NCI-H82 treated with DMSO at 0.1 percent for 48 hours (cell line): ENCODE data around the gene CD2BP2.

ENCODE experiments used
- DNase-seq: peaks from one replicate; lab custom pipeline; 2025; ENCODE audit not compliant: unreplicated experiment; lab: John Stamatoyannopoulos, UW

CD2BP2 gene

GRCh38 chr16:30361180-30361579 lies 6.1 kb upstream of the CD2BP2 start:
- no peak for DNase-seq

- DNase-seq = no peak
Measured at GRCh38 chr16:30359871-30360170, 4.7 kb upstream of the CD2BP2 start.

- no peak for DNase-seq
Measured at GRCh38 chr16:30358990-30359870, 4.1 kb upstream of the CD2BP2 start.

GRCh38 chr16:30358577-30358936 lies 3.4 kb upstream of the CD2BP2 start:
- no peak for DNase-seq

- no peak for DNase-seq
Measured at GRCh38 chr16:30357715-30358576, 2.8 kb upstream of the CD2BP2 start.

- DNase-seq = no peak
Measured at GRCh38 chr16:30357085-30357714, 2.1 kb upstream of the CD2BP2 start.

- DNase-seq = no peak
Measured at GRCh38 chr16:30356401-30357084, 1.4 kb upstream of the CD2BP2 start.

GRCh38 chr16:30355954-30356308 lies 823 bp upstream of the CD2BP2 start:
- DNase-seq = no peak

- DNase-seq = no peak
Measured at GRCh38 chr16:30354423-30355143, 525 bp downstream of the CD2BP2 start.

- DNase-seq = no peak
Measured at GRCh38 chr16:30353438-30354129, 1.5 kb downstream of the CD2BP2 start.

GRCh38 chr16:30352488-30353401 lies 2.4 kb downstream of the CD2BP2 start:
- no peak for DNase-seq

GRCh38 chr16:30351586-30352419 lies 3.3 kb downstream of the CD2BP2 start:
- DNase-seq = no peak

GRCh38 chr16:30351001-30351441 lies 4.1 kb downstream of the CD2BP2 start:
- DNase-seq = no peak

GRCh38 chr16:30350134-30350871 lies 4.8 kb downstream of the CD2BP2 start:
- DNase-seq = no peak

GRCh38 chr16:30349675-30350074 lies 5.4 kb downstream of the CD2BP2 start:
- DNase-seq = no peak

- no peak for DNase-seq
Measured at GRCh38 chr16:30348929-30349328, 6.2 kb downstream of the CD2BP2 start.

GRCh38 chr16:30348113-30348512 lies 7.0 kb downstream of the CD2BP2 start:
- DNase-seq = no peak
